ENCODE results near the gene TCHHL1.

DNA sequence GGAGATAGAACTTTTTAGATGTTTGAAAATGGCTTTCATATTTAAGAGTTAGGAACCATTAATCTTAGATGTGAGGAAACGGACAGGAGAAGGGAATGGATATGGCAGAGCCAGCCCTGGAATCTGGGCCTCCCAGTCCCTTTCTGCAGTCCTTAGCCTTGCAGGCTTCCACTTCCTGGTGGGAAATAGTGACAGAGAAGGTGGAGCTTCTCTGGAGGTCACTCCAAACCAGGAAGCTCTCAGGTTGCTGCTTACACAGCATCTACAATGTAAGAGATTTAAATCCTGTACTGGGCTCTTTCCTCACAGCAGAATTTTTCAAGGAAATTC lies 54.6 kb downstream of the TCHHL1 start:
- TF ChIP-seq, protein P1, sequence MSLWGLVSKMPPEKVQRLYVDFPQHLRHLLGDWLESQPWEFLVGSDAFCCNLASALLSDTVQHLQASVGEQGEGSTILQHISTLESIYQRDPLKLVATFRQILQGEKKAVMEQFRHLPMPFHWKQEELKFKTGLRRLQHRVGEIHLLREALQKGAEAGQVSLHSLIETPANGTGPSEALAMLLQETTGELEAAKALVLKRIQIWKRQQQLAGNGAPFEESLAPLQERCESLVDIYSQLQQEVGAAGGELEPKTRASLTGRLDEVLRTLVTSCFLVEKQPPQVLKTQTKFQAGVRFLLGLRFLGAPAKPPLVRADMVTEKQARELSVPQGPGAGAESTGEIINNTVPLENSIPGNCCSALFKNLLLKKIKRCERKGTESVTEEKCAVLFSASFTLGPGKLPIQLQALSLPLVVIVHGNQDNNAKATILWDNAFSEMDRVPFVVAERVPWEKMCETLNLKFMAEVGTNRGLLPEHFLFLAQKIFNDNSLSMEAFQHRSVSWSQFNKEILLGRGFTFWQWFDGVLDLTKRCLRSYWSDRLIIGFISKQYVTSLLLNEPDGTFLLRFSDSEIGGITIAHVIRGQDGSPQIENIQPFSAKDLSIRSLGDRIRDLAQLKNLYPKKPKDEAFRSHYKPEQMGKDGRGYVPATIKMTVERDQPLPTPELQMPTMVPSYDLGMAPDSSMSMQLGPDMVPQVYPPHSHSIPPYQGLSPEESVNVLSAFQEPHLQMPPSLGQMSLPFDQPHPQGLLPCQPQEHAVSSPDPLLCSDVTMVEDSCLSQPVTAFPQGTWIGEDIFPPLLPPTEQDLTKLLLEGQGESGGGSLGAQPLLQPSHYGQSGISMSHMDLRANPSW (CRISPR knock-in tag; conservative IDR thresholded peaks at IDR 0.05; ENCODE audit: low read depth): no peak
- TF ChIP-seq EMX1 (CRISPR knock-in tag; IDR thresholded peaks at IDR 0.05): no peak
- TF ChIP-seq, protein P2, sequence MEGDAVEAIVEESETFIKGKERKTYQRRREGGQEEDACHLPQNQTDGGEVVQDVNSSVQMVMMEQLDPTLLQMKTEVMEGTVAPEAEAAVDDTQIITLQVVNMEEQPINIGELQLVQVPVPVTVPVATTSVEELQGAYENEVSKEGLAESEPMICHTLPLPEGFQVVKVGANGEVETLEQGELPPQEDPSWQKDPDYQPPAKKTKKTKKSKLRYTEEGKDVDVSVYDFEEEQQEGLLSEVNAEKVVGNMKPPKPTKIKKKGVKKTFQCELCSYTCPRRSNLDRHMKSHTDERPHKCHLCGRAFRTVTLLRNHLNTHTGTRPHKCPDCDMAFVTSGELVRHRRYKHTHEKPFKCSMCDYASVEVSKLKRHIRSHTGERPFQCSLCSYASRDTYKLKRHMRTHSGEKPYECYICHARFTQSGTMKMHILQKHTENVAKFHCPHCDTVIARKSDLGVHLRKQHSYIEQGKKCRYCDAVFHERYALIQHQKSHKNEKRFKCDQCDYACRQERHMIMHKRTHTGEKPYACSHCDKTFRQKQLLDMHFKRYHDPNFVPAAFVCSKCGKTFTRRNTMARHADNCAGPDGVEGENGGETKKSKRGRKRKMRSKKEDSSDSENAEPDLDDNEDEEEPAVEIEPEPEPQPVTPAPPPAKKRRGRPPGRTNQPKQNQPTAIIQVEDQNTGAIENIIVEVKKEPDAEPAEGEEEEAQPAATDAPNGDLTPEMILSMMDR (IDR thresholded peaks at IDR 0.05): no peak
- TF ChIP-seq NFE2L1 (CRISPR knock-in tag; IDR thresholded peaks at IDR 0.05): no peak
- TF ChIP-seq, protein P3, sequence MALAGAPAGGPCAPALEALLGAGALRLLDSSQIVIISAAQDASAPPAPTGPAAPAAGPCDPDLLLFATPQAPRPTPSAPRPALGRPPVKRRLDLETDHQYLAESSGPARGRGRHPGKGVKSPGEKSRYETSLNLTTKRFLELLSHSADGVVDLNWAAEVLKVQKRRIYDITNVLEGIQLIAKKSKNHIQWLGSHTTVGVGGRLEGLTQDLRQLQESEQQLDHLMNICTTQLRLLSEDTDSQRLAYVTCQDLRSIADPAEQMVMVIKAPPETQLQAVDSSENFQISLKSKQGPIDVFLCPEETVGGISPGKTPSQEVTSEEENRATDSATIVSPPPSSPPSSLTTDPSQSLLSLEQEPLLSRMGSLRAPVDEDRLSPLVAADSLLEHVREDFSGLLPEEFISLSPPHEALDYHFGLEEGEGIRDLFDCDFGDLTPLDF (CRISPR knock-in tag; IDR thresholded peaks at IDR 0.05): no peak
- TF ChIP-seq ETV6 (CRISPR knock-in tag; IDR thresholded peaks at IDR 0.05): no peak

Measured in WTC11 (cell line).